Neutrophil (primary cell): ENCODE measurements around the gene PIN1.

Experiments
- H3K27ac ChIP-seq: fragments of 200-600 bp; sonication (generic); 2 replicates; pipeline ENCODE4 v1.5.1; 2016; ENCODE audit warnings: mild to moderate bottlenecking, moderate library complexity
- H3K27me3 ChIP-seq: fragments of 200-600 bp; sonication (generic); 2 replicates; pipeline ENCODE4 v1.6.0; 2016; ENCODE audit warnings: mild to moderate bottlenecking
- H3K36me3 ChIP-seq: fragments of 200-600 bp; sonication (generic); 2 replicates; pipeline ENCODE4 v1.5.1; 2017
- H3K4me1 ChIP-seq, 2 experiments: fragments of 200-600 bp in 1 of 2; sonication (generic) in 1 of 2; 1 replicate in 1 of 2; 2 replicates in 1 of 2; pipeline versions ENCODE4 v1.5.1 to v1.6.1; 2013 to 2016; ENCODE audit warnings: low read depth in 1 of 2, low read length in 1 of 2, mild to moderate bottlenecking in 1 of 2, moderate library complexity in 1 of 2; ENCODE audit not compliant: control insufficient read depth in 1 of 2, insufficient read depth in 1 of 2
- H3K4me3 ChIP-seq, 2 experiments: fragments of 200-600 bp in 1 of 2; sonication (generic) in 1 of 2; 1 replicate in 1 of 2; 2 replicates in 1 of 2; pipeline ENCODE4 v1.5.1; 2013 to 2016; ENCODE audit warnings: low read depth in 1 of 2, low read length in 1 of 2, mild to moderate bottlenecking in 1 of 2, moderate library complexity in 1 of 2
- H3K9me3 ChIP-seq: fragments of 200-600 bp; sonication (generic); 2 replicates; pipeline ENCODE4 v1.5.1; 2016
- TF ChIP-seq, protein P1 (sequence below): fragments of 200-600 bp; sonication (generic); IDR thresholded peaks from 2 replicates; pipeline ENCODE4 v1.5.1; 2016; ENCODE audit warnings: antibody characterized with exemption

PIN1 gene

DNA sequence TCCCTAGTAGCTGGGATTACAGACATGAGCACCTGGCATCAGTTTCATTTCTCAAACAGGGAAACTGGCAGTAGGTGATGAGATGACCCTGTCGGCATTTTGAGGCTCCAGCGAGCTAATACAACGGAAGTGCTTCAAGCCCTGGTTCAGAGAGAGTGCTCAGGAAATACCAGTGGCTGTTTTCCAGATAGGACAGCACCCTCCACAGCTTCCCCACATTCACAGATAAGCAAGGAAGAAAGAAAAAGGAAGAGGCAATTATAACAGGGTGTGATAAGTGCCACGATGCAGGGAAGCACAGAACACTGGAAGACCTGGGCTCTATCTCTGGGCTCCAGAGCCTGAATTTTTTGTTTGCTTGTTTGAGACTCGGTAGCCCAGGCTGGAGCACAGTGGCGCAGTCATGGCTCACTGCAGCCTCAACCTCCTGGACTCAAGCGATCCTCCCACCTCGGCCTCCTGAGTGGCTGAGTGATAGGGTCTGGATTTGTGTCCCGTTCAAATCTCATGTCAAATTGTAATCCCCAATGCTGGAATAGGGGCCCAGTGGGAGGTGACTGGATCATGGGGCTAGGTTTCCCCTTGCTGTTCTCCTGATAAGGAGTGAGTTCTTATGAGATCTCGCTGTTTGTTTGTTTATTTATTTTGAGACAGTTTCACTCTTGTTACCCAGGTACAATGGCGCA lies 43.5 kb downstream of the PIN1 start:
- Histone ChIP-seq H3K4me3 (no peak overlapping the region), H3K27me3 (no peaks in the 10 kb centered on the region), H3K27ac (no peak overlapping the region), H3K36me3 (no peaks in the 10 kb centered on the region), H3K9me3 (no peaks in the 10 kb centered on the region), H3K4me1 (no peaks in the 10 kb centered on the region)
- TF ChIP-seq, protein P1, sequence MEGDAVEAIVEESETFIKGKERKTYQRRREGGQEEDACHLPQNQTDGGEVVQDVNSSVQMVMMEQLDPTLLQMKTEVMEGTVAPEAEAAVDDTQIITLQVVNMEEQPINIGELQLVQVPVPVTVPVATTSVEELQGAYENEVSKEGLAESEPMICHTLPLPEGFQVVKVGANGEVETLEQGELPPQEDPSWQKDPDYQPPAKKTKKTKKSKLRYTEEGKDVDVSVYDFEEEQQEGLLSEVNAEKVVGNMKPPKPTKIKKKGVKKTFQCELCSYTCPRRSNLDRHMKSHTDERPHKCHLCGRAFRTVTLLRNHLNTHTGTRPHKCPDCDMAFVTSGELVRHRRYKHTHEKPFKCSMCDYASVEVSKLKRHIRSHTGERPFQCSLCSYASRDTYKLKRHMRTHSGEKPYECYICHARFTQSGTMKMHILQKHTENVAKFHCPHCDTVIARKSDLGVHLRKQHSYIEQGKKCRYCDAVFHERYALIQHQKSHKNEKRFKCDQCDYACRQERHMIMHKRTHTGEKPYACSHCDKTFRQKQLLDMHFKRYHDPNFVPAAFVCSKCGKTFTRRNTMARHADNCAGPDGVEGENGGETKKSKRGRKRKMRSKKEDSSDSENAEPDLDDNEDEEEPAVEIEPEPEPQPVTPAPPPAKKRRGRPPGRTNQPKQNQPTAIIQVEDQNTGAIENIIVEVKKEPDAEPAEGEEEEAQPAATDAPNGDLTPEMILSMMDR, result no peak

DNA sequence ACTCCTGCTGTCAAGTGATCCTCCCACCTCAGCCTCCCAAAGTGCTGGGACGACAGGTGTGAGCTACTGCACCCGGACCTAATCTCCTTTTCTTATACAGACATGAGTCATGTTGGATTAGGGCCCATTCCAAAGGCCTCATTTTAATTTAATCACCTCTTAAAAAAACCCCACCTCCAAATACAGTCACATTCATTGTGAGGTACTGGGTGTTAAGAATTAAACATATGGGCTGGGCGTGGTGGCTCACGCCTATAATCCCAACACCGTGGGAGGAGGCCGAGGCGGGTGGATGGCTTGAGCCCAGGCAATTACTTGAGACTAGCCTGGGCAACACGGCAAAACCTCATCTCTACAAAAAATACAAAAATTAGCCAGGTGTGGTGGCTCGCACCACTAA lies 46.6 kb downstream of the PIN1 start:
- H3K4me1 ChIP-seq, result no peaks in the 10 kb centered on the region

DNA sequence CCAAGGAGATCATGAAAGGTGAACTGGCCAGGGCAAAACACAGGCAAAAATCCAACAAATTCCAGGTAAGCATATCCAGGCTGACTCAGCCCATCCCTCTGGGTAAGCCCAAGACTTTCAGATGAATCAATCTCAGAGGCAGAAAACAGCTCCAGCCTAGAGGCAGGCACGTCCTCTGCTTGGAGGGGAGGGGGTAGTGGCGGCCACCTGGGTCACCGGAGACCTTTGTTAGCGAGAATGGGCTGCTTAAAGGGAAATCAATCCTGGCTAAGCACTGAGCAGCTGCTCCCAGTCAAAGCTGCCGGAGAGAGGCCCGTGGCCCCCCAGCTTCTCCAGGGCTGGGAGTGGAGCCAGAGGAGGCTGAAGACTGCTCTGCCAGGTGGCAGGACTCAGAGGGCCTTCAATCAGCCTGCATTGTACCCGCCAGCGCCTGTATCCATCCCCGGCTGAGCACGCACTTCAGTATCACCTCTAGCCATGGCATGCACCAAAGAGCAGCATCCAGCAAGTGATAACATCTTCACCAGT lies 48.2 kb downstream of the PIN1 start:
- TF ChIP-seq, protein P1, result no peak
- H3K27ac ChIP-seq, result no peak overlapping the region
- H3K4me3 ChIP-seq, result no peak overlapping the region
- no peaks in the 10 kb centered on the region for H3K36me3 ChIP-seq
- H3K27me3 ChIP-seq, result no peaks in the 10 kb centered on the region
- H3K9me3 ChIP-seq, result no peaks in the 10 kb centered on the region
- H3K4me1 ChIP-seq, result no peaks in the 10 kb centered on the region

More for the DNA sequence above, 46.6 kb downstream of the PIN1 start:
- Histone ChIP-seq H3K27me3 (no peaks in the 10 kb centered on the region), H3K4me3 (no peak overlapping the region), H3K9me3 (no peaks in the 10 kb centered on the region), H3K27ac (no peak overlapping the region), H3K36me3 (no peaks in the 10 kb centered on the region)
- TF ChIP-seq, protein P1, result no peak

DNA sequence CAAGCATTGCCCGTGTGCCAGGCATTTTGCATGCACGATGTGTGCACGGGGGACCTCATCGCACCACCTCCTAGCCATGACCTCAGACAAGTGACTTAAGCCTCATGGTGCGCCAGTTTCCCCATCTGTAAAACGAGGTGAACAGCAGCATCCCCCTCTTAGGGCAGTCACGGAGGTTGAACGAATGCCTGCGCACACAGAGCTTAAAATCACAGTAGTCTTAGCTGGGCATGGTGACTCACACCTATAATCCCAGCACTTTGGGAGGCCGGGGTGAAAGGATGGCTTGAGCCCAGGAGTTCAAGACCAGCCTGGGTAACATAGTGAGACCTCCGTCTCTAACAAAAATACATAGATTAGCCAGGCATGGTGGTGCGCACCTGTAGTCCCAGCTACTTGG lies 48.6 kb downstream of the PIN1 start:
- Histone ChIP-seq H3K9me3 (no peaks in the 10 kb centered on the region), H3K36me3 (no peaks in the 10 kb centered on the region), H3K27ac (no peak overlapping the region), H3K27me3 (no peaks in the 10 kb centered on the region), H3K4me3 (no peak overlapping the region), H3K4me1 (no peaks in the 10 kb centered on the region)
- TF ChIP-seq, protein P1, result no peak

DNA sequence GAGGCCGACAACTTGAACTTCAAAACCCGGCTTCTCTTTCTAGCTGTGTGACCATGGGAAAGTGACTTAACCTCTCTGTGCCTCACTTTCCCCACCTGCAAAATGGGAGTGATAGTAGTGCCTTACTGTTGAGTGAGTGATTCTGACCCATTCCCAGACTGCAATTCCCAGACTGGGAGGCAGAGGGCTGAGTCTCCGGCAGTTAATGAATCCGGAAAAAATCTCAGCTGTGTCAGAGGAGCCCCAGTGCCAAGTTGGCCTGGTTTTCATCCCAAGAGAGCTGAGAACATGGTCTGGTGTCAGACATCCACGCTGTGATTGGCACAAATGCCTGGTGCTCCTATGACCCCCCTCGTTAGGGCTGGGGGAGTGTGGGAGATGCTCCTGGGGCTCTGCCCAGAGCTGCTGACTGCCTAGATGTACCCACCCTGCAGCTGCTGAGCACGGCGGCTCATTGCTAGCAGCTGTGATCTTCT lies 50.0 kb downstream of the PIN1 start:
- Histone ChIP-seq H3K27me3 (no peaks in the 10 kb centered on the region), H3K4me3 (no peak overlapping the region), H3K27ac (no peak overlapping the region), H3K36me3 (no peaks in the 10 kb centered on the region), H3K9me3 (no peaks in the 10 kb centered on the region), H3K4me1 (no peaks in the 10 kb centered on the region)
- TF ChIP-seq, protein P1, result no peak
